Neural progenitor cell (in vitro differentiated cells): ENCODE measurements around the gene IQCM. TPM values are rescaled to one million over a fixed set of nuclear protein-coding genes. Genes with fewer than 3 reads are reported as not detected.

Experiments
- DNase-seq: peaks from one replicate; pipeline ENCODE4 v3.0.0-alpha.2; 2016; ENCODE audit warnings: low spot score
- H2AFZ ChIP-seq: fragments of 200-600 bp; sonication (generic); replicated peaks from 2 replicates; pipeline ENCODE4 v1.6.1; 2016; ENCODE audit warnings: antibody characterized with exemption
- H3F3A ChIP-seq: fragments of 200-600 bp; sonication (generic); 2 replicates; pipeline ENCODE4 v1.6.1; 2016; ENCODE audit warnings: antibody characterized with exemption, low read depth
- H3K27ac ChIP-seq: fragments of 200-600 bp; sonication (generic); 2 replicates; pipeline ENCODE4 v1.5.1; 2016; ENCODE audit warnings: mild to moderate bottlenecking
- H3K27me3 ChIP-seq: fragments of 200-600 bp; sonication (generic); 2 replicates; pipeline ENCODE4 v1.6.1; 2016; ENCODE audit warnings: mild to moderate bottlenecking, moderate library complexity
- H3K36me3 ChIP-seq: fragments of 200-600 bp; sonication (generic); 2 replicates; pipeline ENCODE4 v1.5.1; 2016
- H3K4me1 ChIP-seq: fragments of 200-600 bp; sonication (generic); 2 replicates; pipeline ENCODE4 v1.6.1; 2016; ENCODE audit warnings: mixed run types
- H3K4me2 ChIP-seq: fragments of 200-600 bp; sonication (generic); 2 replicates; pipeline ENCODE4 v1.6.1; 2016
- H3K4me3 ChIP-seq: fragments of 200-600 bp; sonication (generic); 2 replicates; pipeline ENCODE4 v1.5.1; 2016
- H3K79me2 ChIP-seq: fragments of 200-600 bp; sonication (generic); 2 replicates; pipeline ENCODE4 v1.6.1; 2016; ENCODE audit warnings: low read depth
- H3K9ac ChIP-seq: fragments of 200-600 bp; sonication (generic); 2 replicates; pipeline ENCODE4 v1.6.1; 2016
- H3K9me3 ChIP-seq: fragments of 200-600 bp; sonication (generic); 2 replicates; pipeline ENCODE4 v1.5.1; 2016; ENCODE audit warnings: low read depth
- H4K20me1 ChIP-seq: fragments of 200-600 bp; sonication (generic); 2 replicates; pipeline ENCODE4 v1.6.1; 2016; ENCODE audit warnings: low read depth
- H3K27ac Mint-ChIP-seq: 3 replicates; pipeline ENCODE4 v1.8.0; 2021; ENCODE audit warnings: mixed read lengths
- H3K27me3 Mint-ChIP-seq: 2 replicates; pipeline ENCODE4 v1.8.0; 2022; ENCODE audit warnings: low read depth, mild to moderate bottlenecking, inconsistent platforms, moderate library complexity, mixed read lengths; ENCODE audit not compliant: insufficient read depth
- H3K36me3 Mint-ChIP-seq: 3 replicates; pipeline ENCODE4 v1.8.0; 2021; ENCODE audit warnings: mixed read lengths
- H3K4me1 Mint-ChIP-seq: 3 replicates; pipeline ENCODE4 v1.8.0; 2021; ENCODE audit warnings: mixed read lengths
- H3K4me3 Mint-ChIP-seq: 3 replicates; pipeline ENCODE4 v1.8.0; 2021; ENCODE audit warnings: mild to moderate bottlenecking, moderate library complexity, mixed read lengths
- H3K9me3 Mint-ChIP-seq: 3 replicates; pipeline ENCODE4 v1.8.0; 2020; ENCODE audit warnings: mixed read lengths
- EZH2 ChIP-seq: fragments of 200-600 bp; sonication (generic); IDR thresholded peaks from 2 replicates; pipeline ENCODE4 v1.6.1; 2017; ENCODE audit warnings: antibody characterized with exemption, mild to moderate bottlenecking, moderate library complexity
- EZH2phosphoT487 ChIP-seq: fragments of 200-600 bp; sonication (generic); IDR thresholded peaks from 2 replicates; pipeline ENCODE4 v1.6.1; 2017; ENCODE audit warnings: antibody characterized with exemption
- total RNA-seq: library from RNA; depleted of rRNA; stranded (reverse); fragments of >200 nt; gene quantifications from 2 replicates; pipeline ENCODE4 v1.2.3, GENCODE V29; 2015; ENCODE audit warnings: low replicate concordance
- TF ChIP-seq, protein P1 (sequence below): fragments of 200-600 bp; sonication (generic); IDR thresholded peaks from 2 replicates; pipeline ENCODE4 v1.5.1; 2017; ENCODE audit warnings: antibody characterized with exemption, mild to moderate bottlenecking

IQCM gene
- total RNA-seq, 1 donor from 2014 or later = 0.26 TPM

DNA sequence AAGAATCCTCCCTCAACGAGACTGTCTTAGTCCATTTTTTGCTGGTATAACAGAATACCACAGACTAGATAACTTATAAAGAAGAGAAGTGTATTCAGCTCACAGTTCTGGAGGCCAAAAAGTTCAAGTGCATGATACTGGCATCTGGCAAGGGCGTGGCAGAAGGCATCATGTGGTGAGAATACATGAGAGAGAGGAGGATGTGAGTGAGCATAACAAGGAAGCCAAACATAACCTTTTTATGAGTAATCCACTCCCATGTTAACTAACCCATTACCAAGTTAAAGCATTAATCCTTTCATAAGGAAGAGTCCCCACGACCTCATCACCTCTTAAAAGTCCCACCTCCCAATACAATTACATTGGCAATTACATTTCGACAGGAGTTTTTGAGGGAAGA lies 504.6 kb downstream of the IQCM start:
- TF ChIP-seq EZH2phosphoT487 (no peak), EZH2 (no peak)
- TF ChIP-seq, protein P1, sequence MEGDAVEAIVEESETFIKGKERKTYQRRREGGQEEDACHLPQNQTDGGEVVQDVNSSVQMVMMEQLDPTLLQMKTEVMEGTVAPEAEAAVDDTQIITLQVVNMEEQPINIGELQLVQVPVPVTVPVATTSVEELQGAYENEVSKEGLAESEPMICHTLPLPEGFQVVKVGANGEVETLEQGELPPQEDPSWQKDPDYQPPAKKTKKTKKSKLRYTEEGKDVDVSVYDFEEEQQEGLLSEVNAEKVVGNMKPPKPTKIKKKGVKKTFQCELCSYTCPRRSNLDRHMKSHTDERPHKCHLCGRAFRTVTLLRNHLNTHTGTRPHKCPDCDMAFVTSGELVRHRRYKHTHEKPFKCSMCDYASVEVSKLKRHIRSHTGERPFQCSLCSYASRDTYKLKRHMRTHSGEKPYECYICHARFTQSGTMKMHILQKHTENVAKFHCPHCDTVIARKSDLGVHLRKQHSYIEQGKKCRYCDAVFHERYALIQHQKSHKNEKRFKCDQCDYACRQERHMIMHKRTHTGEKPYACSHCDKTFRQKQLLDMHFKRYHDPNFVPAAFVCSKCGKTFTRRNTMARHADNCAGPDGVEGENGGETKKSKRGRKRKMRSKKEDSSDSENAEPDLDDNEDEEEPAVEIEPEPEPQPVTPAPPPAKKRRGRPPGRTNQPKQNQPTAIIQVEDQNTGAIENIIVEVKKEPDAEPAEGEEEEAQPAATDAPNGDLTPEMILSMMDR = no peak
- no peak for DNase-seq
- Mint-ChIP-seq H3K36me3 (no peaks in the 10 kb centered on the region), H3K4me1 (no peaks in the 10 kb centered on the region), H3K27me3 (no peaks in the 10 kb centered on the region), H3K9me3 (peaks cover 2% of the 10 kb centered on the region), H3K4me3 (no peak overlapping the region), H3K27ac (no peak overlapping the region)
- no peak overlapping the region for H2AFZ ChIP-seq
- H3K9ac ChIP-seq = no peak overlapping the region
- H3K4me1 ChIP-seq = no peaks in the 10 kb centered on the region
- no peak overlapping the region for H3K27ac ChIP-seq
- H3K27me3 ChIP-seq = no peaks in the 10 kb centered on the region
- H3K79me2 ChIP-seq = no peaks in the 10 kb centered on the region
- H3F3A ChIP-seq = no peaks in the 10 kb centered on the region
- H3K36me3 ChIP-seq = no peaks in the 10 kb centered on the region
- no peak overlapping the region for H3K4me2 ChIP-seq
- H3K4me3 ChIP-seq = no peak overlapping the region
- no peaks in the 10 kb centered on the region for H3K9me3 ChIP-seq
- no peaks in the 10 kb centered on the region for H4K20me1 ChIP-seq

DNA sequence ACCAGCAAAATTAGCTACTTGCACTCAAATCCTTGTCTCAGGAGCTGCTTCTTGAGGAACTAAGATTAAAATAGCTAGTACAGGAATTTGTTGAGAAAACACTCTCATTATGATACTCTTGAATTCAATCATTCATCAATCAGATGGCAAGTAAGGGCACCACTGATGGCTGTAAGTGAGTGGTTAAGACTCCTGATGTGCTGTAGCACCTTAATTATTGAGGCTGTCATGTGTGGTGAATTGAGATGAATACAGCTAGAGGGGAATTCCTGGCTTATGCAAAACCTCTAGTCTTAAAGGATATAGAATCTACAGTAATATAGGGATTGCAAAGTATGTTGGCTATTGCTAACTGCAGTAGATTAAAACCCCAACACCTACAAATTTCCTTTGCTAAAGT lies 509.1 kb downstream of the IQCM start:
- no peak for DNase-seq
- H3K36me3 Mint-ChIP-seq = no peaks in the 10 kb centered on the region
- no peak overlapping the region for H3K4me3 ChIP-seq
- H3K27ac ChIP-seq = no peak overlapping the region
- no peak overlapping the region for H3K4me2 ChIP-seq
- no peaks in the 10 kb centered on the region for H4K20me1 ChIP-seq
- H3F3A ChIP-seq = no peaks in the 10 kb centered on the region
- no peaks in the 10 kb centered on the region for H3K27me3 ChIP-seq
- no peaks in the 10 kb centered on the region for H3K79me2 ChIP-seq
- H3K4me1 Mint-ChIP-seq = no peaks in the 10 kb centered on the region
- no peak overlapping the region for H3K27ac Mint-ChIP-seq
- no peaks in the 10 kb centered on the region for H3K9me3 ChIP-seq
- H3K4me3 Mint-ChIP-seq = no peak overlapping the region
- H3K9me3 Mint-ChIP-seq = no peaks in the 10 kb centered on the region
- H3K4me1 ChIP-seq = no peaks in the 10 kb centered on the region
- no peaks in the 10 kb centered on the region for H3K36me3 ChIP-seq
- no peaks in the 10 kb centered on the region for H3K27me3 Mint-ChIP-seq
- no peak overlapping the region for H2AFZ ChIP-seq
- no peak overlapping the region for H3K9ac ChIP-seq
- TF ChIP-seq EZH2 = no peak
- TF ChIP-seq EZH2phosphoT487 = no peak
- TF ChIP-seq, protein P1 = no peak
